Naive thymus-derived CD8-positive, alpha-beta T cell (primary cell): ENCODE data around the gene SCUBE2. TPM values are rescaled to one million over a fixed set of nuclear protein-coding genes. Genes with fewer than 3 reads are reported as not detected.
"Not testable (repeated sequence)": the region's sequence is repeated elsewhere in the genome, so short reads cannot be mapped to it uniquely, and the experiment has no call there.

Experiments used
- ATAC-seq, 2 donors: fragments of 150-1000 bp; cut with Tn5 transposase in 1 of 2; sonication (Bioruptor Pico), chemical (Tn5 transposase) in 1 of 2; 1 replicate in 1 of 2; 2 replicates in 1 of 2; pipeline ENCODE4 v1.10.0; 2021; ENCODE audit warnings: mild to moderate bottlenecking in 2 of 2, moderate library complexity in 2 of 2
- POLR2A ChIA-PET: fragments of 350-600 bp; sonication (Branson Sonifier 250); formaldehyde crosslinking; loops from one replicate; lab custom pipeline; 2021; ENCODE audit warnings: antibody characterized with exemption; lab: Charles Lee
- DNase-seq, 10 donors: peaks; one replicate each; pipeline versions ENCODE4 v3.0.0 to v3.0.0-alpha.2; 2020 to 2022
- H3K27ac Mint-ChIP-seq, 10 donors: one replicate each; pipeline ENCODE4 v1.8.0; 2020 to 2022; ENCODE audit warnings: mild to moderate bottlenecking in 10 of 10, mixed read lengths in 10 of 10, moderate library complexity in 4 of 10, inconsistent platforms in 1 of 10
- H3K27me3 Mint-ChIP-seq, 5 donors: one replicate each; pipeline ENCODE4 v1.8.0; 2021 to 2022; ENCODE audit warnings: mixed read lengths in 5 of 5
- H3K36me3 Mint-ChIP-seq, 3 donors: one replicate each; pipeline ENCODE4 v1.8.0; 2020 to 2022; ENCODE audit warnings: mixed read lengths in 3 of 3, mild to moderate bottlenecking in 2 of 3, inconsistent platforms in 1 of 3
- H3K4me1 Mint-ChIP-seq, 4 donors: one replicate each; pipeline ENCODE4 v1.8.0; 2021 to 2022; ENCODE audit warnings: mixed read lengths in 4 of 4
- H3K4me3 Mint-ChIP-seq, 10 donors: one replicate each; pipeline ENCODE4 v1.8.0; 2020 to 2022; ENCODE audit warnings: mild to moderate bottlenecking in 10 of 10, mixed read lengths in 10 of 10, moderate library complexity in 6 of 10, inconsistent platforms in 1 of 10
- H3K9me3 Mint-ChIP-seq, 9 donors: one replicate each; pipeline ENCODE4 v1.8.0; 2020 to 2022; ENCODE audit warnings: mixed read lengths in 9 of 9, mild to moderate bottlenecking in 3 of 9, inconsistent platforms in 1 of 9, moderate library complexity in 1 of 9
- polyA plus RNA-seq, 3 donors: library from polyadenylated mRNA; unstranded; fragments of 300-500 nt; fragmentation: Illumina TruSeq; gene quantifications; one replicate each; pipeline ENCODE4 v1.2.3, GENCODE V29; 2021
- total RNA-seq, 8 experiments: library from RNA in 2 of 8; stranded (reverse) in 2 of 8; gene quantifications; one replicate each; pipeline ENCODE4 v1.2.3 and lab custom pipeline; 2021 to 2026

The SCUBE2 gene
- total and polyA plus RNA-seq, 5 experiments from 2014 or later = 0.96 TPM; not detected in 4

GRCh38 chr11:9098455-9098854 lies 7.1 kb upstream of the SCUBE2 start:
- not testable (repeated sequence) for H3K9me3 Mint-ChIP-seq, H3K27ac Mint-ChIP-seq, H3K36me3 Mint-ChIP-seq, H3K4me3 Mint-ChIP-seq, DNase-seq, H3K4me1 Mint-ChIP-seq, ATAC-seq
- POLR2A ChIA-PET = interaction anchor here (0.7 kb wide), 1 partner anchor 135 kb away, joined by 3 read pairs; no protein-coding TSS in a partner anchor
- H3K27me3 Mint-ChIP-seq = peaks cover 19 to 31% (median 24%) of the 10 kb centered on the region in 5 donors

DNA sequence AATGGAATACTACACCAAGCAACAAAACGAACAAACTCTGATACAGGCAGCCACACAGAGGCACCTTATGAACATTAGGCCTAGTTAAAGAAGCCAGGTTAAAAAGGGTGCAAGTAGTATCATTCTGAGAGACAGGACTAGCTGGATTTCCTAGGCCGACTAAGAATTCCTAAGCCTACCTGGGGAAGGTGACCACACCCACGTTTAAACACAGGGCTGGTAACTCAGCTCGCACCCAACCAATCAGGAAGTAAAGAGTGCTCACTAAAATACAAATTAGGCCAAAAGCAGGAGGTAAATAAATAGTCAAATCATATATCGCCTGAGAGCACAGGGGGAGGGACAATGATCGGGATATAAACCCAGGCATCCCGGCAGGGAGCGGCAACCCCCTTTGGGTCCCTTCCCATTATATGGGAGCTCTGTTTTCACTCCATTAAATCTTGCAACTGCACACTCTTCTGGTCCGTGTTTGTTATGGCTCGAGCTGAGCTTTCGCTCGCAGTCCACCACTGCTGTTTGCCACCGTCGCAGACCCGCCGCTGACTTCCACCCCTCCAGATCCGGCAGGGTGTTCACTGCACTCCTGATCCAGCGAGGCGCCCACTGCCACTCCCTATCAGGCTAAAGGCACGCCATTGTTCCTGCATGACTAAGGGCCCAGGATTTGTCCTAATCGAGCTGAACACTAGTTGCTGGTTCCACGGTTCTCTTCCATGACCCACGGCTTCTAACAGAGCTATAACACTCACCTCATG lies 6.0 kb upstream of the SCUBE2 start:
- H3K4me1 Mint-ChIP-seq, POLR2A ChIA-PET, H3K27ac Mint-ChIP-seq, H3K4me3 Mint-ChIP-seq, H3K9me3 Mint-ChIP-seq, ATAC-seq, DNase-seq, H3K36me3 Mint-ChIP-seq: not testable (repeated sequence)
- peaks cover 28 to 42% (median 34%) of the 10 kb centered on the region in 5 donors for H3K27me3 Mint-ChIP-seq

DNA sequence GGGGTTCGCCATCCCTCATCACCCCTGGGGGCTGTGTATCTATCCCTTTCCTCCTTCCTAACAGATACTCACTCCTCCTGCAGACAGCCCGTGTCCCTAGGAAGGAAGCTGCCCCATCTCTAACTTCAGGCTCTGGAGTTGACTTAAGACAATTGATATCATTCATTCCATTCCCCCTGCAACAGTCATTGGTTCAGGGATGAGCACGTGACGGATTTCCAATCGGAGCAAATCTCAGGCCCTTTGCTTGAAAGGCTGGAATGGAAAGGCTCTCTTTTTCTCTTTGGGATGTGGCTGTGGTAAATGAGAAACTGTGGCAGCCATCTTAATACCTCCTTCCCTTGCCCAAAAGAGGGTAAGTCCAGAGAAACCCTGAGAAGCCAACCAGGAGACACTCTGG lies 5.0 kb upstream of the SCUBE2 start:
- Mint-ChIP-seq H3K4me3 (no peak overlapping the region), H3K27me3 (peaks cover 32 to 47% (median 39%) of the 10 kb centered on the region in 5 donors), H3K27ac (no peak overlapping the region), H3K36me3 (peaks cover 0 to 3% (median 2%) of the 10 kb centered on the region in 3 donors), H3K4me1 (peaks cover 0 to 7% (median 6%) of the 10 kb centered on the region in 4 donors), H3K9me3 (no peaks in the 10 kb centered on the region)
- ATAC-seq (no peak), DNase-seq (no peak)
- POLR2A ChIA-PET = no interaction called here

- no peaks in the 10 kb centered on the region for H3K9me3 Mint-ChIP-seq
- POLR2A ChIA-PET = no interaction called here
- H3K27me3 Mint-ChIP-seq = peaks cover 34 to 49% (median 40%) of the 10 kb centered on the region in 5 donors
- DNase-seq (no peak), ATAC-seq (no peak)
- peaks cover 0 to 3% (median 2%) of the 10 kb centered on the region in 3 donors for H3K36me3 Mint-ChIP-seq
- no peak overlapping the region for H3K27ac Mint-ChIP-seq
- H3K4me3 Mint-ChIP-seq = no peak overlapping the region
- H3K4me1 Mint-ChIP-seq = peaks cover 0 to 10% (median 8%) of the 10 kb centered on the region in 4 donors
Measured at GRCh38 chr11:9095421-9095820, 4.0 kb upstream of the SCUBE2 start.

DNA sequence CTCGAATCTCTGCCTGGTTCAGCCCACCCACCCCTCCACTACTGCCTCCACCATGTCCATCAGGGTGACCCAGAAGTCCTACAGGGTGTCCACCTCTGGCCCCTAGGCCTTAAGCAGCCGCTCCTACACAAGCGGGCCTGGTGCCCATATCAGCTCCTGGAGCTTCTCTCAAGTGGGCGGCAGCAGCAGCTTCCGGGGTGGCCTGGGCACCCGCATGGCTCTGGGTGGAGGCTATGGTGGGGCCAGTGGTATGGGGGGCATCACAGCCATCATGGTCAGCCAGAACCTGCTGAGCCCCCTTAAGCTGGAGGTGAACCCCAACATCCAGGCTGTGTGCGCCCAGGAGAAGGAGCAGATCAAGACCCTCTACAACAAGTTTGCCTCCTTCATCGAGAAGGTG lies 3.0 kb upstream of the SCUBE2 start:
- H3K9me3 Mint-ChIP-seq = no peaks in the 10 kb centered on the region
- peaks cover 0 to 12% (median 9%) of the 10 kb centered on the region in 4 donors for H3K4me1 Mint-ChIP-seq
- peaks cover 0 to 3% (median 2%) of the 10 kb centered on the region in 3 donors for H3K36me3 Mint-ChIP-seq
- ATAC-seq (no peak), DNase-seq (no peak)
- peaks cover 40 to 59% (median 46%) of the 10 kb centered on the region in 5 donors for H3K27me3 Mint-ChIP-seq
- POLR2A ChIA-PET = no interaction called here
- H3K27ac Mint-ChIP-seq = no peak overlapping the region
- H3K4me3 Mint-ChIP-seq = no peak overlapping the region

GRCh38 chr11:9092853-9093778 lies 1.7 kb upstream of the SCUBE2 start:
- Mint-ChIP-seq H3K9me3 (no peaks in the 10 kb centered on the region), H3K36me3 (peaks cover 0 to 3% (median 2%) of the 10 kb centered on the region in 3 donors), H3K4me3 (peak overlapping the region in 7 of 10 donors; percentile 25 to 73 (median 57)), H3K27me3 (peaks cover 46 to 72% (median 54%) of the 10 kb centered on the region in 5 donors), H3K27ac (no peak overlapping the region), H3K4me1 (peaks cover 0 to 12% (median 9%) of the 10 kb centered on the region in 4 donors)
- DNase-seq (no peak), ATAC-seq (no peak)
- POLR2A ChIA-PET = no interaction called here

- POLR2A ChIA-PET = no interaction called here
- H3K27ac Mint-ChIP-seq = no peak overlapping the region
Measured at GRCh38 chr11:9092072-9092471, 673 bp upstream of the SCUBE2 start.

DNA sequence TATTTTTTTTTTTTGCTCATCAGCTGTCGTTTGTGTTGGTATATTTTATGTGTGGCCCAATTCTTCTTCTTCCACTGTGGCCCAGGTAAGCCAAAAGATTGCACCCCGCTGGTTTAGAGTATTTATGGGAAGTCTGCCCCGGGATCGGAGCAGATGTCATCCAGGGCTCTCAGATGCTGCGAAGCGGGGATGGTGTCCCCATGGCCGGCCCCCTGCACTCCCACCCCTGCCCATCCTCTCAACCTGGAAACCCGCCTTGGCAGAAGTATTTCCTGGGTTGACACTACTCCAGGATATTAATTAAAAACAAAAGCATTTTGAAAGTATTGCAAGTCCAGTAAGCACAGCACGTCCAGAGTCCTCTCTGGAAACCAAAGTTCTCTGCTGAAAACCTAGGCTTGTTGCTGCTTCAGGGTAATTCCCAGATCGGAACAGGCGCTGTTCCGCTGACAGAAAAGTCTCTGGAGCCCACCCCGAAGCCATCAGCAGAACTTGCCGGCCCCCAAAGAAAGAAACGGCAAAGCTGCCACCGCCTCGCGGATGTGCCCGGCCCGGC lies 833 bp downstream of the SCUBE2 start:
- Mint-ChIP-seq H3K4me1 (peaks cover 0 to 12% (median 9%) of the 10 kb centered on the region in 4 donors), H3K9me3 (no peaks in the 10 kb centered on the region), H3K27ac (no peak overlapping the region), H3K36me3 (peaks cover 0 to 3% (median 0%) of the 10 kb centered on the region in 3 donors), H3K27me3 (peaks cover 41 to 74% (median 60%) of the 10 kb centered on the region in 5 donors), H3K4me3 (peak overlapping the region in 9 of 10 donors; percentile 23 to 76 (median 63))
- ATAC-seq = no peak
- DNase-seq = no peak
- POLR2A ChIA-PET = no interaction called here

More at GRCh38 chr11:9092072-9092471, 673 bp upstream of the SCUBE2 start:
- H3K27me3 Mint-ChIP-seq = peaks cover 47 to 82% (median 61%) of the 10 kb centered on the region in 5 donors
- no peaks in the 10 kb centered on the region for H3K9me3 Mint-ChIP-seq
- peaks cover 0 to 12% (median 9%) of the 10 kb centered on the region in 4 donors for H3K4me1 Mint-ChIP-seq
- DNase-seq = no peak
- H3K4me3 Mint-ChIP-seq = peak overlapping the region; percentile 2 to 73 (median 52)
- peaks cover 0 to 3% (median 2%) of the 10 kb centered on the region in 3 donors for H3K36me3 Mint-ChIP-seq
- no peak for ATAC-seq

- H3K9me3 Mint-ChIP-seq = no peaks in the 10 kb centered on the region
- H3K36me3 Mint-ChIP-seq = peaks cover 0 to 3% (median 0%) of the 10 kb centered on the region in 3 donors
- peaks cover 0 to 12% (median 9%) of the 10 kb centered on the region in 4 donors for H3K4me1 Mint-ChIP-seq
- DNase-seq = no peak
- peak overlapping the region in 2 of 10 donors; percentile 10 to 34 for H3K4me3 Mint-ChIP-seq
- H3K27ac Mint-ChIP-seq = peak overlapping the region in 1 of 10 donors; percentile 65
- peaks cover 35 to 66% (median 55%) of the 10 kb centered on the region in 5 donors for H3K27me3 Mint-ChIP-seq
- ATAC-seq = no peak
- POLR2A ChIA-PET = no interaction called here
Measured at GRCh38 chr11:9089636-9090035, 1.8 kb downstream of the SCUBE2 start.

DNA sequence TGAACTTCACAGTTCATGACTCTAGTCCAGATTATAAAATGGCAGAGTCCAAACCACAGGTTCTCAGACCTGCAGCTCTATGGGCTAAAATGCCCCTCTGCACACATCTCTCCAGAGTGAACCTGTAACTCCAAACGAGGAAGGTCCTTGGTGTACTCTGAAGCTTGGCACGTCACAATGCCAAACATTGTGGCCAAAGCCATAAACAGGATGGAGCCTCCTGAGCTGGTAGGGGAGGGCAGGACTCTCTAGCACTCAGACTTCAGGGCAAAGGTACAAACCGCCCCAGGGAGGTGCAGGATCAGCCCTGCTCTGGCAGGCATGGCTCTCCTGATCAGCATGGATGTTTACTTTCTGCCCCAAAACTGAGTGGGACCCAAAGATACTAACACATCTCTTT lies 2.3 kb downstream of the SCUBE2 start:
- POLR2A ChIA-PET = no interaction called here
- peaks cover 32 to 60% (median 54%) of the 10 kb centered on the region in 5 donors for H3K27me3 Mint-ChIP-seq
- peaks cover 0 to 3% (median 0%) of the 10 kb centered on the region in 3 donors for H3K36me3 Mint-ChIP-seq
- no peak for ATAC-seq
- no peaks in the 10 kb centered on the region for H3K9me3 Mint-ChIP-seq
- H3K27ac Mint-ChIP-seq = no peak overlapping the region
- peaks cover 0 to 12% (median 9%) of the 10 kb centered on the region in 4 donors for H3K4me1 Mint-ChIP-seq
- peak overlapping the region in 1 of 10 donors; percentile 4 for H3K4me3 Mint-ChIP-seq
- no peak for DNase-seq

DNA sequence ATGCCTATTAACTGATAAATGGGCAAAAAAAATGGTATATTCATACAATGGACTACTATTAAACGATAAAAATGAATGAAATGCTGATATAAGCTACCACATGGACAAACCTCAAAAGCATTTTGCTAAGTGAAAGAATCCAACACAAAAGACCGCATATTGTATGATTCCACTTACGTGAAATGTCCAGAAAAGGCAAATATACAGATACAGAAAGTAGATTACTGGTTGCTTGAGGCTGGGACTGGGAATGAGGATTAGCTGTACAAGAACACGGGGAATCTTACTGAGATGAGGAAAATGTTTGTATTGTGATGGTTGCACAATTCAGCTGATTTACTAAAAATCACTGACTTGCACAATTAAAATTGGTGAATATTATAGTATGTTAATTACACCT lies 8.8 kb downstream of the SCUBE2 start:
- Mint-ChIP-seq H3K27me3 (peaks cover under 1 to 15% (median 8%) of the 10 kb centered on the region in 5 donors), H3K27ac (no peak overlapping the region), H3K4me1 (no peaks in the 10 kb centered on the region), H3K36me3 (no peaks in the 10 kb centered on the region), H3K4me3 (no peak overlapping the region), H3K9me3 (peaks cover 0 to 2% (median 0%) of the 10 kb centered on the region in 9 donors)
- ATAC-seq (no peak), DNase-seq (no peak)
- POLR2A ChIA-PET = no interaction called here

- no peak for ATAC-seq
- POLR2A ChIA-PET = no interaction called here
- Mint-ChIP-seq H3K36me3 (no peaks in the 10 kb centered on the region), H3K27ac (no peak overlapping the region), H3K27me3 (peaks cover 0 to 10% (median 5%) of the 10 kb centered on the region in 5 donors), H3K4me3 (no peak overlapping the region), H3K9me3 (peaks cover 0 to 2% (median 0%) of the 10 kb centered on the region in 9 donors), H3K4me1 (no peaks in the 10 kb centered on the region)
- no peak for DNase-seq
Measured at GRCh38 chr11:9081153-9081552, 10.2 kb downstream of the SCUBE2 start.
